IMR-90 (cell line): ENCODE results near the gene LGI4.

ENCODE experiments used
- BHLHE40 ChIP-seq: fragments of 150-350 bp; IDR thresholded peaks from 2 replicates; pipeline ENCODE4 v1.6.1; 2016; ENCODE audit warnings: mild to moderate bottlenecking, low read depth, low read length
- MAFK ChIP-seq: IDR thresholded peaks from 2 replicates; pipeline ENCODE4 v1.6.1; 2012; ENCODE audit warnings: low read depth, low read length, improper control_type of control experiment
- RCOR1 ChIP-seq: IDR thresholded peaks from 2 replicates; pipeline ENCODE4 v1.6.1; 2012; ENCODE audit warnings: mild to moderate bottlenecking, low read length, improper control_type of control experiment; ENCODE audit not compliant: insufficient replicate concordance
- RFX5 ChIP-seq: IDR thresholded peaks from 2 replicates; pipeline ENCODE4 v1.8.0; 2012; ENCODE audit warnings: low read depth, mild to moderate bottlenecking, low read length, moderate library complexity
- TF ChIP-seq, protein P1 (sequence below): fragments of 150-350 bp; IDR thresholded peaks from 2 replicates; pipeline ENCODE4 v1.6.1; 2016; ENCODE audit warnings: low read depth, mild to moderate bottlenecking, low read length, moderate library complexity, borderline replicate concordance
- TF ChIP-seq, protein P2 (sequence below): conservative IDR thresholded peaks from 2 replicates; pipeline ENCODE4 v1.5.1; 2012; ENCODE audit warnings: mild to moderate bottlenecking, low read depth, low read length, improper control_type of control experiment

DNA sequence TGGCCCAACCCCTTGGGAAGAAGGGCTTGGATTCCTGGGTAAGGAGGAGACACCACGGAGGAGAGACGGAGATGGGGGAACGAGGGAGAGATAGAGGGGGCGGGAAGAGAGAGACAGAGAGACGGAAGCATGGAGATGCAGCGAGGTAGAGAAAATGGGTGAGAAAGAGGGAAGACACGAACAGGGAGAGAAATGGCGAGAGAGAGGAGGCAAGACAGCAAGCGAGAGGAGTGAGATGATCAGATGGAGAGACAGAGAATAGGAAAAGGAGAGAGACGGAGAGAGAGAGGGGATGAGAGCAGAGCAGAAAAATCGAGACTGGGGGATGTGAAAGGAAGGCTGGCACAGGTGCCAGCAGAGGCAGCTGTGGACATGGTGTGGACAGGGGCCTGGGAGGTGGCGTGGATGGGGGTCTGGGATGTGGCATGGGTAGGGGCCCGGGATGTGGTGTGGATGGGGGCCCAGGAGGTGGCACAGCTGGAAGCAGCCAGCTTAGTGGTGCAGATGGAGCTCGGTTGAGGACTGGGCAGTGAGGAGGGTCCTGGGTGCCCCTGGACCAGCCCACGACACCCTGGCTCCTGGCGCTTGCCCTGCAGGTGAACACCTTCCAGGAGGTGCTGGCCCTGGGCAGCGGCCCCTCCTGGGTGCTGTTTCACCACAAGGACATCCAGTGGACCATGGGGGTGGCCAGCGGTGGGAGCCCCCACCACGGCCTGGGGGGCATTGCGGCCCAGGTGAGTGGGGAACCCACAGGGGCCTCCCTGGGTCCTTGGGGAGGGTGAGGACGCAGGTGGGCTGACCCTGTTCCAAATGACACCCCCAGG is 59.4 kb downstream of the LGI4 start:
- TF ChIP-seq, protein P1, sequence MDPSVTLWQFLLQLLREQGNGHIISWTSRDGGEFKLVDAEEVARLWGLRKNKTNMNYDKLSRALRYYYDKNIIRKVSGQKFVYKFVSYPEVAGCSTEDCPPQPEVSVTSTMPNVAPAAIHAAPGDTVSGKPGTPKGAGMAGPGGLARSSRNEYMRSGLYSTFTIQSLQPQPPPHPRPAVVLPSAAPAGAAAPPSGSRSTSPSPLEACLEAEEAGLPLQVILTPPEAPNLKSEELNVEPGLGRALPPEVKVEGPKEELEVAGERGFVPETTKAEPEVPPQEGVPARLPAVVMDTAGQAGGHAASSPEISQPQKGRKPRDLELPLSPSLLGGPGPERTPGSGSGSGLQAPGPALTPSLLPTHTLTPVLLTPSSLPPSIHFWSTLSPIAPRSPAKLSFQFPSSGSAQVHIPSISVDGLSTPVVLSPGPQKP = no peak
- TF ChIP-seq, protein P2, sequence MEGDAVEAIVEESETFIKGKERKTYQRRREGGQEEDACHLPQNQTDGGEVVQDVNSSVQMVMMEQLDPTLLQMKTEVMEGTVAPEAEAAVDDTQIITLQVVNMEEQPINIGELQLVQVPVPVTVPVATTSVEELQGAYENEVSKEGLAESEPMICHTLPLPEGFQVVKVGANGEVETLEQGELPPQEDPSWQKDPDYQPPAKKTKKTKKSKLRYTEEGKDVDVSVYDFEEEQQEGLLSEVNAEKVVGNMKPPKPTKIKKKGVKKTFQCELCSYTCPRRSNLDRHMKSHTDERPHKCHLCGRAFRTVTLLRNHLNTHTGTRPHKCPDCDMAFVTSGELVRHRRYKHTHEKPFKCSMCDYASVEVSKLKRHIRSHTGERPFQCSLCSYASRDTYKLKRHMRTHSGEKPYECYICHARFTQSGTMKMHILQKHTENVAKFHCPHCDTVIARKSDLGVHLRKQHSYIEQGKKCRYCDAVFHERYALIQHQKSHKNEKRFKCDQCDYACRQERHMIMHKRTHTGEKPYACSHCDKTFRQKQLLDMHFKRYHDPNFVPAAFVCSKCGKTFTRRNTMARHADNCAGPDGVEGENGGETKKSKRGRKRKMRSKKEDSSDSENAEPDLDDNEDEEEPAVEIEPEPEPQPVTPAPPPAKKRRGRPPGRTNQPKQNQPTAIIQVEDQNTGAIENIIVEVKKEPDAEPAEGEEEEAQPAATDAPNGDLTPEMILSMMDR = no peak
- TF ChIP-seq MAFK (no peak), RCOR1 (no peak), BHLHE40 (no peak), RFX5 (no peak)
